HepG2 (cell line): ENCODE results near the gene SYTL3. TPM values are rescaled to one million over a fixed set of nuclear protein-coding genes. Genes with fewer than 3 reads are reported as not detected.

Experiments
- BRF2 ChIP-seq: sonication (generic); formaldehyde crosslinking; IDR thresholded peaks from 2 replicates; pipeline ENCODE4 v1.8.1; 2022; ENCODE audit warnings: mild to moderate bottlenecking, missing genetic modification reagents
- DR1 ChIP-seq: sonication (generic); formaldehyde crosslinking; IDR thresholded peaks from 2 replicates; pipeline ENCODE4 v1.8.0; 2021; ENCODE audit warnings: mild to moderate bottlenecking, missing genetic modification reagents, inconsistent platforms
- FOXK2 ChIP-seq: fragments of 450-650 bp; IDR thresholded peaks from 2 replicates; pipeline ENCODE4 v1.6.1; 2016
- GATA4 ChIP-seq: sonication (generic); IDR thresholded peaks from 2 replicates; pipeline ENCODE4 v1.6.1; 2016; ENCODE audit warnings: antibody characterized with exemption, low read depth, borderline replicate concordance
- GATAD2A ChIP-seq: IDR thresholded peaks from 2 replicates; pipeline ENCODE4 v1.6.1; 2016
- KDM2A ChIP-seq: sonication (generic); formaldehyde crosslinking; IDR thresholded peaks from 2 replicates; pipeline ENCODE4 v1.4.0; 2020; ENCODE audit warnings: low read depth, missing genetic modification reagents, borderline replicate concordance
- KLF11 ChIP-seq: IDR thresholded peaks from 2 replicates; pipeline ENCODE4 v1.6.1; 2016; ENCODE audit warnings: missing compliant biosample characterization
- MAZ ChIP-seq, 2 experiments: sonication (generic) in 1 of 2; formaldehyde crosslinking in 1 of 2; IDR thresholded peaks; 2 replicates each; pipeline versions ENCODE4 v1.5.0 to v1.6.1; 2012 to 2020; ENCODE audit warnings: low read depth in 2 of 2, mild to moderate bottlenecking in 2 of 2, borderline replicate concordance in 1 of 2, improper control_type of control experiment in 1 of 2, low read length in 1 of 2, missing genetic modification reagents in 1 of 2, moderate library complexity in 1 of 2
- PHF21A ChIP-seq: sonication (generic); formaldehyde crosslinking; IDR thresholded peaks from 2 replicates; pipeline ENCODE4 v1.5.0; 2020; ENCODE audit warnings: mild to moderate bottlenecking, missing genetic modification reagents
- RXRB ChIP-seq: IDR thresholded peaks from 2 replicates; pipeline ENCODE4 v1.6.1; 2016; ENCODE audit warnings: borderline replicate concordance, missing genetic modification reagents, missing compliant biosample characterization
- SOX6 ChIP-seq, 2 experiments: fragments of 450-650 bp in 1 of 2; sonication (generic) in 1 of 2; formaldehyde crosslinking in 1 of 2; IDR thresholded peaks; 2 replicates each; pipeline versions ENCODE4 v1.4.0 to v1.6.1; 2017 to 2020; ENCODE audit warnings: antibody characterized with exemption in 1 of 2, mild to moderate bottlenecking in 1 of 2, missing genetic modification reagents in 1 of 2
- THRA ChIP-seq: sonication (generic); formaldehyde crosslinking; IDR thresholded peaks from 2 replicates; pipeline ENCODE4 v1.4.0; 2020; ENCODE audit warnings: missing genetic modification reagents, borderline replicate concordance
- TP53 ChIP-seq: sonication (generic); formaldehyde crosslinking; conservative IDR thresholded peaks from 2 replicates; pipeline ENCODE4 v1.4.0; 2020; ENCODE audit warnings: missing genetic modification reagents
- ZBTB26 ChIP-seq: IDR thresholded peaks from 2 replicates; pipeline ENCODE4 v1.6.1; 2016; ENCODE audit warnings: missing compliant biosample characterization, missing genetic modification reagents, borderline replicate concordance
- ZFP37 ChIP-seq: sonication (generic); formaldehyde crosslinking; IDR thresholded peaks from 2 replicates; pipeline ENCODE4 v1.4.0; 2020; ENCODE audit warnings: missing genetic modification reagents, borderline replicate concordance
- ZMYM4 ChIP-seq: sonication (generic); formaldehyde crosslinking; IDR thresholded peaks from 2 replicates; pipeline ENCODE4 v1.8.1; 2023; ENCODE audit warnings: mild to moderate bottlenecking, missing genetic modification reagents
- ZNF138 ChIP-seq: sonication (generic); formaldehyde crosslinking; IDR thresholded peaks from 2 replicates; pipeline ENCODE4 v1.5.0; 2020; ENCODE audit warnings: mild to moderate bottlenecking, low read depth, missing genetic modification reagents
- ZNF362 ChIP-seq: sonication (generic); formaldehyde crosslinking; IDR thresholded peaks from 2 replicates; pipeline ENCODE4 v1.4.0; 2020; ENCODE audit warnings: missing genetic modification reagents, mild to moderate bottlenecking, borderline replicate concordance
- ZNF501 ChIP-seq: sonication (generic); formaldehyde crosslinking; IDR thresholded peaks from 2 replicates; pipeline ENCODE4 v1.5.1; 2020; ENCODE audit warnings: mild to moderate bottlenecking, moderate library complexity, missing genetic modification reagents
- ZNF598 ChIP-seq: sonication (generic); formaldehyde crosslinking; IDR thresholded peaks from 2 replicates; pipeline ENCODE4 v1.5.1; 2020; ENCODE audit warnings: mild to moderate bottlenecking, missing genetic modification reagents, borderline replicate concordance
- ZNF710 ChIP-seq: sonication (generic); formaldehyde crosslinking; IDR thresholded peaks from 2 replicates; pipeline ENCODE4 v1.5.0; 2020; ENCODE audit warnings: mild to moderate bottlenecking, missing genetic modification reagents, borderline replicate concordance
- polyA plus RNA-seq, 8 experiments: library from polyadenylated mRNA; depleted of rRNA in 3 of 8; stranded (reverse) in 7 of 8; unstranded in 1 of 8; fragments of >200 nt; fragmentation: Illumina TruSeq in 4 of 8; extraction: Trizol in 4 of 8; gene quantifications; 2 replicates each; pipeline versions ENCODE4 v1.2.1 to v1.2.3, GENCODE V29; 2011 to 2016; ENCODE audit warnings: low read depth in 4 of 8, missing spikeins in 1 of 8, mixed read lengths in 1 of 8; ENCODE audit not compliant: insufficient read depth in 1 of 8
- total RNA-seq, 5 experiments: library from RNA; depleted of rRNA; stranded (reverse); fragments of >200 nt; fragmentation: Illumina TruSeq; extraction: Trizol; gene quantifications; 2 replicates each; pipeline ENCODE4 v1.2.3, GENCODE V29; 2016; ENCODE audit warnings: low read depth in 1 of 5

The SYTL3 gene
- total and polyA plus RNA-seq, 2 of the 13 experiments (the other 11 are each of a cell fraction or from before 2014, with no cell fraction given): 0.11 to 0.28 TPM

GRCh38 chr6:158799051-158799792 lies 149.4 kb downstream of the SYTL3 start (continued):
- no peak for TF ChIP-seq ZNF710 (CRISPR knock-in tag)
- TF ChIP-seq KDM2A (CRISPR knock-in tag): peak; percentile 51; the same call in 1 of the 2 replicates
- peak; percentile 44; the same call in 1 of the 2 replicates for TF ChIP-seq BRF2 (CRISPR knock-in tag)
- TF ChIP-seq DR1 (CRISPR knock-in tag): no peak
- TF ChIP-seq KLF11 (CRISPR knock-in tag): no peak
- TF ChIP-seq ZNF501 (CRISPR knock-in tag): peak; percentile 88
- TF ChIP-seq ZFP37 (CRISPR knock-in tag): no peak
- no peak for TF ChIP-seq SOX6 (IDR thresholded peaks at IDR 0.05)
- peak; percentile 63 for TF ChIP-seq SOX6 (CRISPR knock-in tag; IDR thresholded peaks at IDR 0.05)
- no peak for TF ChIP-seq GATA4
- TF ChIP-seq ZBTB26 (CRISPR knock-in tag): 0 out of 2 replicates have a peak, but pooled peaks have one; percentile 26
- peak; percentile 63; the same call in 1 of the 2 replicates for TF ChIP-seq FOXK2
- TF ChIP-seq ZNF138 (CRISPR knock-in tag): no peak
- TF ChIP-seq PHF21A (CRISPR knock-in tag): peak; percentile 66; the same call in 1 of the 2 replicates
- TF ChIP-seq MAZ (IDR thresholded peaks at IDR 0.05; ENCODE audit: borderline replicate concordance, low read depth, low read length): no peak
- 0 out of 2 replicates have a peak, but pooled peaks have one; percentile 21 for TF ChIP-seq MAZ (CRISPR knock-in tag; IDR thresholded peaks at IDR 0.05; ENCODE audit: low read depth)
- peak; percentile 55; the same call in 1 of the 2 replicates for TF ChIP-seq RXRB
- TF ChIP-seq TP53 (CRISPR knock-in tag): no peak
- TF ChIP-seq GATAD2A (CRISPR knock-in tag): peak; percentile 73
- TF ChIP-seq THRA (CRISPR knock-in tag): no peak
- TF ChIP-seq ZNF362 (CRISPR knock-in tag): peak; percentile 74; the same call in 1 of the 2 replicates
- TF ChIP-seq ZNF598 (CRISPR knock-in tag): no peak
- peak; percentile 82 for TF ChIP-seq ZMYM4 (CRISPR knock-in tag)
